Measurements from ENCODE around the gene PLPPR3.
"Not testable (repeated sequence)": the region's sequence is repeated elsewhere in the genome, so short reads cannot be mapped to it uniquely, and the experiment has no call there.

Gene PLPPR3

GRCh38 chr19:845707-846521, 24.2 kb upstream of the PLPPR3 start:
- no peak for TF ChIP-seq CTCF (conservative IDR thresholded peaks at IDR 0.05; ENCODE audit: low read depth, low read length)
- DNase-seq (ENCODE audit: low read depth), result no peak
- no peak overlapping the region for H3K4me3 ChIP-seq (ENCODE audit: low read length)

- no peak for DNase-seq (ENCODE audit: low read depth)
Measured at GRCh38 chr19:844546-844971, 22.8 kb upstream of the PLPPR3 start.

GRCh38 chr19:843836-844545, 22.2 kb upstream of the PLPPR3 start:
- no peak for TF ChIP-seq CTCF (conservative IDR thresholded peaks at IDR 0.05; ENCODE audit: low read depth, low read length)
- H3K4me3 ChIP-seq (ENCODE audit: low read length), result no peak overlapping the region
- no peak for DNase-seq (ENCODE audit: low read depth)

More at GRCh38 chr19:844546-844971, 22.8 kb upstream of the PLPPR3 start:
- H3K4me3 ChIP-seq (ENCODE audit: low read length), result no peak overlapping the region
- no peak for TF ChIP-seq CTCF (conservative IDR thresholded peaks at IDR 0.05; ENCODE audit: low read depth, low read length)

GRCh38 chr19:843180-843835, 21.6 kb upstream of the PLPPR3 start:
- H3K4me3 ChIP-seq (ENCODE audit: low read length), result no peak overlapping the region
- no peak for TF ChIP-seq CTCF (conservative IDR thresholded peaks at IDR 0.05; ENCODE audit: low read depth, low read length)
- DNase-seq (ENCODE audit: low read depth), result no peak

GRCh38 chr19:842802-843179, 21.0 kb upstream of the PLPPR3 start:
- DNase-seq (ENCODE audit: low read depth); H3K4me3 ChIP-seq (ENCODE audit: low read length): not testable (repeated sequence)

GRCh38 chr19:840519-841206, 18.9 kb upstream of the PLPPR3 start, which contains the start of gene PRTN3:
Gene PRTN3, plus strand, starts transcription at chr19:840999. Its CDS starts 10 bp downstream, at chr19:841009.
- TF ChIP-seq CTCF (conservative IDR thresholded peaks at IDR 0.05; ENCODE audit: low read depth, low read length), result no peak
- no peak for DNase-seq (ENCODE audit: low read depth)
- no peak within 1 kb of the TSS for H3K4me3 ChIP-seq (ENCODE audit: low read length)
